VCaP (cell line): ENCODE data around the gene PTGER3.

Experiments used
- H3K27ac ChIP-seq: fragments of 450-650 bp; 2 replicates; pipeline ENCODE4 v1.5.1; 2017
- TF ChIP-seq, protein P1 (sequence below): fragments of 450-650 bp; conservative IDR thresholded peaks from 2 replicates; pipeline ENCODE4 v1.5.1; 2017; ENCODE audit warnings: mild to moderate bottlenecking, moderate library complexity

PTGER3 gene

DNA sequence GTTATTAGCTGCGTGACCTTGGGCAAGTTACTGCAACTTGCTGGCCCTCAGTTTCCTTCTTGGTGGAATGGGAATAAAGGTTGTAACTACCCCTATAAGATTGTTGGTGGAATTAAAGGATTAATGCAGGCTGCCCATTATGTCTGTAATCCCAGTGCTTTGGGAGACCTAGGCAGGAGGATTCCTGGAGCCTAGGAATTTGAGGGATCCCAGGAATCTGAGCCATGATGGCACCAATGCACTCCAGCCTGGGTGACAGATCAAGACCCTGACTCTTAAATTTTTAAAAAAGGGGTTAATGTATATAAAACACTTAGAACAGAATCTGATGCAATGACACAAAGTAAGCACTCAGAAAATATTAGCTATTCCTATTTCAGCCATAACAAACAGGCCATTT lies 67.3 kb downstream of the PTGER3 start:
- TF ChIP-seq, protein P1, sequence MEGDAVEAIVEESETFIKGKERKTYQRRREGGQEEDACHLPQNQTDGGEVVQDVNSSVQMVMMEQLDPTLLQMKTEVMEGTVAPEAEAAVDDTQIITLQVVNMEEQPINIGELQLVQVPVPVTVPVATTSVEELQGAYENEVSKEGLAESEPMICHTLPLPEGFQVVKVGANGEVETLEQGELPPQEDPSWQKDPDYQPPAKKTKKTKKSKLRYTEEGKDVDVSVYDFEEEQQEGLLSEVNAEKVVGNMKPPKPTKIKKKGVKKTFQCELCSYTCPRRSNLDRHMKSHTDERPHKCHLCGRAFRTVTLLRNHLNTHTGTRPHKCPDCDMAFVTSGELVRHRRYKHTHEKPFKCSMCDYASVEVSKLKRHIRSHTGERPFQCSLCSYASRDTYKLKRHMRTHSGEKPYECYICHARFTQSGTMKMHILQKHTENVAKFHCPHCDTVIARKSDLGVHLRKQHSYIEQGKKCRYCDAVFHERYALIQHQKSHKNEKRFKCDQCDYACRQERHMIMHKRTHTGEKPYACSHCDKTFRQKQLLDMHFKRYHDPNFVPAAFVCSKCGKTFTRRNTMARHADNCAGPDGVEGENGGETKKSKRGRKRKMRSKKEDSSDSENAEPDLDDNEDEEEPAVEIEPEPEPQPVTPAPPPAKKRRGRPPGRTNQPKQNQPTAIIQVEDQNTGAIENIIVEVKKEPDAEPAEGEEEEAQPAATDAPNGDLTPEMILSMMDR: no peak
- H3K27ac ChIP-seq: no peak overlapping the region

DNA sequence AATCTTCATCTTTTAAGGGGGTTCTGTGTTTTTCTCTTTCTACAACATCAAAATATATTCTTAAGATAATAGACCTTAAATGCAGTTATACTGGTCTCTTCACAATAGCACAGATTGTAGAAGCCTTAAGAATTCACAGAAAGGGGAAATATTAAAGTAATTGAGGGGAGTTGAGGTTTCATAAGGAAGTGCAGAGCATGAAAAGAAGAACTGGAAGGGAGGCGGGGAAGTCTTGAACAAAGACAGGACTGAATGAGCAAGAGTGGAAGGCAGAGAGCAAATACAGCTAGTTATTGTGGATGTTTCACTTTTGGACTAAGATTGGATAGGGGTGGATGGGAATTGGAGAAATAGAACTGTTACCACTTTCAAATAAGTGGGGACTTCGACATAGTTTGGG lies 67.7 kb downstream of the PTGER3 start:
- H3K27ac ChIP-seq: no peak overlapping the region
- TF ChIP-seq, protein P1: no peak

DNA sequence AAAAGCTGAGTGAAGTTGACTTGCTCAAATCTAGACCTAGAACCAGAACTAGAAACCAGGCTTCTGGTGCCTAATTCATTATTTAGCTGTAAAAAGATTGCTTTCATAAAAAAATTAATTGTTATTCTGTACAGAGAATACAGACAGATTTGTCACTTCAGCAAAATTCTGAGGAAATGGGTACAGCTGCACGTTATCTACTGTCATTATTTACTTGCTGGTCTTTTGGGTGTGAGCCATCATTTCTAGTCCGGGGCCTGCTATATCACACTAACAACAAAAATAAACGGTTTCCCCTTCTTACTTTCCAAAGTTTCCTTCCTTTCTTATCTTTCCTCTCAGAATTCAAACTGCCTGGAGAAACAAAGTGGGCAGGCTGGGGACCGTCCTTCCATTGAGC lies 68.3 kb downstream of the PTGER3 start:
- H3K27ac ChIP-seq: no peak overlapping the region
- TF ChIP-seq, protein P1: no peak

DNA sequence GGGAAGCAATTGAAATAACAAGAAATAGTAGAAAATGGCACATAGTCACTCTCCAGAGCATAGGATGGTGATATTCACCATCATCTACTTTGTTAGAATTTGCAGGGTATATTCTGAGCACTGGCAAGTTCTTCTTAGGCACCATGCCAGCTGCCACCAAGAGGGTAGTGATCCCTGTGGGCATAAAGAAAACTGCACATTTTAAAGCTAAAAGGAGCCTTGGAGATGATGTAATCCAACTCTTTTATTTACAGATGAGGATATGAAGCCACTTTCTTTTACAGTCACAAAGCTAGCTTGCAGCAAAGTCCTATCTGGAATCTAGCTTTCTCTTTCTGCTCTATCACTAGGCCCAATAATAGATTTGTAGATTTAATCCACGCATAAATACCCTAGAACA lies 69.0 kb downstream of the PTGER3 start:
- TF ChIP-seq, protein P1: no peak
- no peak overlapping the region for H3K27ac ChIP-seq

DNA sequence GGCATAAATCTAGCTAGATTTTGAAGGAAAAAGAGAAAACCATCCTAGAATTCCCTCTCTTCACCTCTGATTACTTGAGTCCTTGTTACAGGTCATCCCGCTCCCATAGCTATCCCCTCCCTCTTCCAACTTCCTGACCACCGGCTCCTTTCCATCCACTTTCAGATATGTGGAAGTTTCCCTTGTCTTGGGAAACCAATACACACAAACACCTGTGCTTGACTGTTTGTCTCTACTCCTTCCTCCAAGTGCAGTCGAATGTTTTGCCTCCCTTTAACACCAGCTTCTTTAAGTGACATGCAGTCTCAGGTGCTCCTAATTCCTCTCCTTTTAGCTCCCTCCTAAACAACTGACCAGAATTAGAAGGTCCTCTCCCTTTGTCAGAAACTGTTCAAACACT lies 70.0 kb downstream of the PTGER3 start:
- TF ChIP-seq, protein P1: no peak
- no peak overlapping the region for H3K27ac ChIP-seq

DNA sequence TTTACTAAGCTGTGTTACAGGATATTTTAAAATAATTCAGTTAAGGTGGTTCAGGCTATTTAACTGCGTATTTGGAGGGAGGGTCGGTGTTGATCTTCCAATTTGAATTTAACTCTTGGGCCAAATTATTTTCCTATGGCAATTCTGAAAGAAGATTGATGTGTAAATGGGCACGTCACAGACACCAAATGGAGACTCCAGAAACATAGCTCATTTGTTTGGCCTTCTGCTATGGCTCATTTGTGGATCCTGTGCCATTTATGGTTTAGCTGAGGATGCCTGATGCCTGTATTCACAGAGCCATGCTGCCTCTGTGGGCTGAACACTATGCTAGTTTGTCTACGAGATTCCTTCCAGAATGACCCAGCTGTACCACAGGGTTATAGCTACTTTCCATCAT lies 70.6 kb downstream of the PTGER3 start:
- no peak overlapping the region for H3K27ac ChIP-seq
- TF ChIP-seq, protein P1: no peak

DNA sequence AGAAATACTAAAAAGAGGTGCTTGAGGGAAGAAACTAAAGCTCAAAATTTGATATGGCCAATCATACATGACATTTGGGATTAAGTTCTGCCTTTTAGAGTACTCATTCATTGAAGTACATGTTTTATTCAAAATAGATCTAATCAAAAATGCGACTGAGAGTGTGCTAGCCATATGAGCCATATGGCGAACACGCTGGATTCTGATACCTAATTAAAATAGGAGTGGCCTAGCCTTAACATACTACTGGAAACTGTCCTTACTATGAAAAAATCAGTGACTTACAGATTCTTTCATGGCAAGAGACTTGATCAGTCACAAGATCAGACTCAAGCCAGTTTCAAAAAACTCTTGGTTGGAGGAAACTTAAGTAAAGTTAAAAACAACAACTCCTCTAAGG lies 73.9 kb downstream of the PTGER3 start:
- no peak overlapping the region for H3K27ac ChIP-seq
- TF ChIP-seq, protein P1: no peak

DNA sequence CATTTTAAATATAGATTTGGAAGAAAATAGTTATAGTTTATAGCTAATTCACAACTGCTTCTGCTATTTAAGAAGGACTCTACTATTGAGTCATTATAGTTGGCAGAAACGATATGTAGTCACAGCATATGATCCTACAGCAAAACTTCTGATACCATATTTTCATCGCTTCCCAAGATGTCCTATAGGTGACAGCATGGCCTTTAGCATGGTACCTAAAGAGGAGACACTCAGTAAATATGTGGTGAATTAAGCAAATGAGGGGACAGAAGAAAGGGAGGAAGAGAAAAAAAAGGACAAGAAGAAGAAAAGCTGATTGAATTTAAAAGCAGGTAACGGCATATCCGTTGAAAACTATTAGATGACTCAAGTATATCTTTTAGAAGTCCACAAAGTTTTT lies 77.2 kb downstream of the PTGER3 start:
- TF ChIP-seq, protein P1: no peak
- no peak overlapping the region for H3K27ac ChIP-seq
